ENCODE results near the gene KEAP1.
"Not testable (repeated sequence)": the region's sequence is repeated elsewhere in the genome, so short reads cannot be mapped to it uniquely, and the experiment has no call there.

KEAP1 gene

GRCh38 chr19:10537668-10538067 is 34.5 kb upstream of the KEAP1 start:
- Histone ChIP-seq H3K4me3 (no peak overlapping the region), H3K27ac (no peak overlapping the region)
- no peak for DNase-seq (ENCODE audit: low spot score)
- TF ChIP-seq CTCF (IDR thresholded peaks at IDR 0.05) = no peak

GRCh38 chr19:10535613-10536012 is 32.5 kb upstream of the KEAP1 start:
- Histone ChIP-seq H3K27ac (no peak overlapping the region), H3K4me3 (no peak overlapping the region)
- DNase-seq (ENCODE audit: low spot score) = no peak
- no peak for TF ChIP-seq CTCF (IDR thresholded peaks at IDR 0.05)

GRCh38 chr19:10533646-10534386 is 30.7 kb upstream of the KEAP1 start:
- DNase-seq (ENCODE audit: low spot score) = no peak
- Histone ChIP-seq H3K4me3 (no peak overlapping the region), H3K27ac (peak overlapping the region in 1 of 2 donors; percentile 58)
- TF ChIP-seq CTCF (IDR thresholded peaks at IDR 0.05) = no peak

- no peak overlapping the region for H3K27ac ChIP-seq
- TF ChIP-seq CTCF (IDR thresholded peaks at IDR 0.05) = no peak
- no peak overlapping the region for H3K4me3 ChIP-seq
- no peak for DNase-seq (ENCODE audit: low spot score)
Measured at GRCh38 chr19:10532457-10532856, 29.3 kb upstream of the KEAP1 start.

- not testable (repeated sequence) for DNase-seq (ENCODE audit: low spot score); H3K4me3 ChIP-seq; H3K27ac ChIP-seq
Measured at GRCh38 chr19:10526887-10527286, 23.7 kb upstream of the KEAP1 start.

- no peak for TF ChIP-seq CTCF (IDR thresholded peaks at IDR 0.05)
- no peak overlapping the region for H3K4me3 ChIP-seq
- no peak overlapping the region for H3K27ac ChIP-seq
- no peak for DNase-seq (ENCODE audit: low spot score)
Measured at GRCh38 chr19:10525636-10526035, 22.5 kb upstream of the KEAP1 start.

- H3K4me3 ChIP-seq = no peak overlapping the region
- H3K27ac ChIP-seq = no peak overlapping the region
- no peak for DNase-seq (ENCODE audit: low spot score)
- TF ChIP-seq CTCF (IDR thresholded peaks at IDR 0.05) = no peak
Measured at GRCh38 chr19:10523135-10523636, 20.0 kb upstream of the KEAP1 start.
